ENCODE results near the gene DCC.
A peak's percentile ranks its signal among the peaks of the same experiment; 100 is the strongest.
"Not testable (repeated sequence)": the region's sequence is repeated elsewhere in the genome, so short reads cannot be mapped to it uniquely, and the experiment has no call there.

DCC gene

DNA sequence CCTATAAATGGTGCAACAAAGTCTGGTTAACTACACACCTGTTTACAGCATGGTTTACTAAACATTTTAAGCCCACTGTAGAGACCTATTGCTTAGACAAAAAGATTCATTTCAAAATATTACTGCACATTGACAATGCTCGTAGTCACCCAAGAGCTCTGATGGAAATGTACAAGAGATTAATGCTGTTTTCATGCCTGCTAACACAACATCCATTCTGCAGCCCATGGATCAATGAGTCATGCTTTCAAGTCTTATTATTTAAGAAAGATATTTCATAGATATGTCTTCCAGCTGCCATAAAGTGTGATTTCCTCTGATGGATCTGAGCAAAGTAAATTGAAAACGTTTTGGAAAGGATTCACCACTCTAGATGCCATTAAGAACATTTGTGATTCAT lies 1103.3 kb downstream of the DCC start:
- no peak for DNase-seq

DNA sequence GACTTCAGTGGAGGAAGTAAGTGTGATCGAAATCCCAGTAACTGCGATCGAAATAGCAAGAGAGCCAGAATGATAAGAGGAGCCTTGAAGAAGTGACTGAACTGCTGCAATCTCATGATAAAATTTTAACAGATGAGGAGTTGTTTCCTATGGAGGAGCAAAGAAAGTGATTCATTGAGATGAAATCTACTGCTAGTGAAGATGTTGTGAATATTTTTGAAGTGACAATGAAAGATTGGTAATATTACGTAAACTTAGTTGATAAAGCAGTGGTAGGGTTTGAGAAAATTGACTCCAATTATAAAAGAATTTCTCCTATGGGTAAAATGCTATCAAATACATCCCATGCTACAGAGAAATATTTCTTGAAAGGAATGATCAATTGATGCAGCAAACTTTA lies 1103.8 kb downstream of the DCC start:
- no peak for DNase-seq

DNA sequence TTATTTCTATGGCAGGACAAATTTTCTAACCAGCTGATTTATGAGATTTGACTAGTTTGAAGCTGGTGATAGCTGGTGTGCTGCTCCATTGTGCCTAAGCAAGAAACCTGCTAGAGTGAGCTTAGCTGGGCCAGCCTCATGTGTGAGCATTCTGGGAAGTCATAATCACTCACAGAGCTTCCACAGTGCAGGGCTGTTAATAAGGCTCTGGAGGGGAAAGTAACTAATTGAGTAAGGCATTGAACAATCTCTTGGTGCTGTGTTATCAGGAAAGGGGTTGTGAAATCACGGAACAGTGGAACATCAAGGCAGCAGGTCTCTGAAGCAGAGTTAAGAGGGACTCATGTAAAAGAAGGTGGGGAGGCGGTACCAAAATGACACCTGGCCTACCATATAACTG lies 1111.9 kb downstream of the DCC start:
- DNase-seq, result no peak

DNA sequence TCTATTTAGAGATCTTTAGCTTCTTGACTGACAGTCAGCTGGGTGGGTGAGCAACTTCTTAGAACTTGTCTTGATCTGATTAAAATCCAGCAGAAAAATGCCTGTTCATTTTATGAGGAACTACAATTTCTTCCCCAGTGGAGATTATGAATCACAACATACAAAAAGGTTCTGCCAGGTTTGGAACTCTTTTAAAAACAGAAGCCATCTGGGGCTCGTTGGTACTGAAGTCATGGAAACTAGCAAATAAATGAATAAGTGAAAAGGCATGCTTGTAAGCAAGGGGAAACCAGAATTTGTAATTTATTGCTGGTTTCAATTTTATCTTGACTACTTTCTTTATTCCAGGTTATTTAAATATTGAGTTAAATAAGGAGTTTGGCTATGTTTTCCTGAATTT lies 1117.1 kb downstream of the DCC start:
- no peak for DNase-seq

DNA sequence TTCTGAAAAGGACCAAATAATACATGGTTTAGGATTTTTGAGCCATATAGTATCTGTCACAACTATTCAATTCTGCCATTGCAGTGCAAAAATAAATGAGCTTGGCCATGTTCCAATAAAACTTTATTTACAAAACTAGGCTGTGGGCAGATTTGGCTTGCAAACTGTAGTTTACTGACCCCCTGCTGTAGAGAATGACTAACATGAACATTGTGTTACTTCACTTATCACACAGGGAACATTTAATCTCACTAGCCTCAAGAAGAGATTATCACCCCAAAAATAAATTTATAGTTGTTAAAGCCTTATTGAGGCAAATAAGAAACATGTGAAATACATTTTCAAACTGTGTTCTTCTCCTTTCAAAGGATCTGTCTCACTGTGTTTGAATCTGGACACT lies 1118.3 kb downstream of the DCC start:
- DNase-seq, result no peak

DNA sequence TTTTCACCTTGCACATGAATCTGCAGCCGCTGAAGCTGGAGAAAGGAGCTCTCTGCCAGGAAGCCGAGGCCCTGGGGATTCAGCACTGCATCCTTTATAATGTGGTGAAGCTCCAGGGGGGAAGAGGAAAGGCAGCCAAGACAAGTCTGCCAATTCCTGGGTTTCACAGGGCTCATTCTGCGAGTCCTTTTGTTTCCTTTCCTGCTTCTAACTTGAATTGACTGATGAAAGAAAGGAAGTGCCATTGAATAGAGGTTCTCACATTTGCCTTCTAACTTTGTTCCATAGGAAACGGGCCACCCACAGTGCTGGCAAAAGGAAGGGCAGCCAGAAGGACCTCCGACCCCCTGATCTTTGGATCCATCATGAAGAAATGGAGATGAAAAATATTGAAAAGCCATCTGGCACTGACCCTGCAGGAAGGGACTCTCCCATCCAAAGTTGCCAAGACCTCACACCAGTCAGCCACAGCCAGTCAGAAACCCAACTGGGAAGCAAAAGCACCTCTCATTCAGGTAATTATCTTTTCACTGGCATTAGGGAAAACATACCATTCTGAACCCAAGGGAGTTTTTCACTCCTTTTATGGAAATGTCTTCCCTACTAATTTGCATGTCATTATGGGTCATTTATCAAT lies 1119.1 kb downstream of the DCC start:
- peak; percentile 23 for DNase-seq

DNA sequence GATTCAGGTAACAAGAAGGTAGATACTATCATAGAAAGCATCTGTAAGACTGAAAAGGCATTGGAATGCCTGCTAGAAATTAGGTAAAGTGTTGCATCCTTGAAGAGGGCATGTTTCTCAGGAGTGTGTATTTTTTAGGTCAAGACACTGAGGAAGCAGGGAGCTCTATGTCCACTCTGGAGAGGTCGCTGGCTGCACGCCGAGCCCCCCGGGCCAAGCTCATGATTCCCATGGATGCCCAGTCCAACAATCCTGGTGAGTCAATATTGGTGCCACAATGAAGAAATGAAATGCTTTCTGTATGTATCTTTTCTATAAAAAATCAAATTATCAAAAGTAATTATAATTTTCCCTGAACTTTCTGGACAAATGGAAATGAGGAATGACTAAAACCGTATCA lies 1127.8 kb downstream of the DCC start:
- no peak for DNase-seq

DNA sequence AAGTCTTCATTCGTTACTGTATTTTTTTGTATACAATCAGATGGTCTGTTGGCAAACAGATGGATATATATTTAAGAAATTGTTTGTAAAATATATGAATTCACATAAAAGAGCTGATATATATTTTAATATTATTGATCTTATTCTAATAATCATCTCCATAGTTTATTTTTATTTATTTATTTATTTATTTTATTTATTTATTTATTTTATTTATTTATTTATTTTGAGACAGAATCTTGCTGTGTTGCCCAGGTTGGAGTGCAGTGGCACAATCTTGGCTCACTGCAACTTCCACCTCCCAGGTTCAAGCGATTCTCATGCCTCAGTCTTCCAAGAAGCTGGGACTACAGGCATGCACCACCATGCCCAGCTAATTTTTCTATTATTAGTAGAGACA lies 1128.2 kb downstream of the DCC start:
- not testable (repeated sequence) for DNase-seq

DNA sequence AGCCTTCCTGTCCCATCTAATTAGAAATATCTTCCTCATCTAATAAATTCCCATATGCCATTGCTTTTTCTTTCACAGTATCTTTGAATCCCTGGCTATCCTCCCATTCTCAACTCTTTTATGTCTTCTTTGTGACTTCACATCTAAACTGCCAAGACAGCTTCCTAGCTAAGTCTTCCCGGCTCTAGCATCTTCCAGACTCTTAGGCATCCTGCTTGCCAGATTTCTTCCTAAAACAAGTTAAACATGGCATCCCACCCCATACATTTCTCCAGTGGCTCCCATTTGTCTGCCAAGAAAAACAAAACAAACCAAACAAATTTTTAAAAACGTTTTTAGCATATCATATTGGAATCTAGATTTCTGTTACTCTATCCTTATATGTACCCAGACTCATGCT lies 1132.5 kb downstream of the DCC start:
- DNase-seq, result no peak

DNA sequence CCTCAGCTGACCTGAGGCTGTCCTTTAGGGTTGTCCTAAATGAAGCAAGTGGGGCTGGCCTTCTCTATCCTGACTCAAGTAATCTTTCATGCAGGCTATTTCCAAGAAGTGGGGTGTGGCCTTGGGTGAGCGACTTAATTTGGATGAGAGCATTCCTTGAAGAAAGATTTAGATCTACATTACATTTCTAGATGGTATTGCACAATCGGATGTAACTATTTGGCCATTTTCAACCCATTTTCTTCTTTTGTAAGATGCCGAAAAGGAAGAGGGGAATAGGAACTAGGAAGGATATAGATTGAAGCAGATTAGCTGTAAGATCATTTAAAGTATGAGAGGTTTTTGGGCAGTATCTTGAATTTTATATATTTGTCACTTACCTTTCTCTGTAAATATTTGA lies 1138.2 kb downstream of the DCC start:
- no peak for DNase-seq

DNA sequence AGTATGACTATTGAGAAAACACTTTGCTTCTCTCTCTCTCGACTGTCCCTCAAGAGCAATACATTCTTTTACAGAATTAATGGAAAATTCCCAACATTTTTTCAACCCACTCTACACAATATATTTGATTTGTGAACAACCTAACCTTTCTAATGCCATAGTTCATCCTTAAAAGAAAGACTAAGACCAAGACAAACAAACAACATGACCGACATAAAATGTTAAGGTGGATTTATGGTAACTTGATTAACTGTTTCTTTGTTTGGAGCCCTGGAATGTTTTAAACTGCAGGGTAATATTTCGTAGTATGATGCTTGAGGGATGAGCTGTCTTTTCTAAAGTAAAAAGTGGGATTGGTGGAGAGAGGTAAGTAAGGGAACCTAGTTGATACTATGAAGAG lies 1146.3 kb downstream of the DCC start:
- no peak for DNase-seq

DNA sequence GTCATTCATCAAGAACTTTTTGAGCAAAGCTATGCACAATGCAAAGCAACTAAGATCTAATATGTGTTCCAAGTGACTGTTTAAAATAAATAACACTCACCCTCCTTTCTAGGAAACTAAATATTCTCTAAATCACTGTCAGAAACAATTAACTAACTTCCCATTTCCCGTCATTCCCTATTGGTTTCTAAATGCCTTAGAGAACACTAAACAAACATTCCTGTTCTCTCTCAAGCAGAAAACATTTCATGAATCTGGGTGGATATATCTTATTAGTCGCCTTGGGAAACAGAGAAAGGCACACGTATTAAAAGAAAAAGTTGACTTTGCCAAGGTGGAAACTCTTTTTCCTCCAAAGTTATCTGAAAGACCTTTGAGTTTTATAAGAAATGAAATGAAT lies 1149.3 kb downstream of the DCC start:
- DNase-seq, result no peak

DNA sequence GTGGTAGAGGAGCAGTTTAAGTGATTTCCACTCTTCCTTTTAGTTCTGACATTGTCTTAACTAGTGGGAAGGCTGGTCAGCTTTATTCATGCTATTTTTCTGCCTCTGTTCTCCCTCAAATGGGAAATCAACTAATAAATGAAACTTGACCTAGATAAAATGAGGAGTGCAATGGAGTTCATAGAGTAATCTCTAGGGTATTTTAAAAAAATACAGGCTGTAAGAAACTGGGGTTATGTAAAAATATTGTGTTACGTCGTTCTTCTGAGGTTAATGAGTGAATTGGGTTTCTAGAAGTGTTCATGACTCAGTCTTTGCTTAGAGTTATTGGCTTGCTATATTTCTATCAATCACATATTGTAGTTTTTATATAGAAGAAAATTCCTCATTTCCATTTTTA lies 1150.0 kb downstream of the DCC start:
- no peak for DNase-seq

DNA sequence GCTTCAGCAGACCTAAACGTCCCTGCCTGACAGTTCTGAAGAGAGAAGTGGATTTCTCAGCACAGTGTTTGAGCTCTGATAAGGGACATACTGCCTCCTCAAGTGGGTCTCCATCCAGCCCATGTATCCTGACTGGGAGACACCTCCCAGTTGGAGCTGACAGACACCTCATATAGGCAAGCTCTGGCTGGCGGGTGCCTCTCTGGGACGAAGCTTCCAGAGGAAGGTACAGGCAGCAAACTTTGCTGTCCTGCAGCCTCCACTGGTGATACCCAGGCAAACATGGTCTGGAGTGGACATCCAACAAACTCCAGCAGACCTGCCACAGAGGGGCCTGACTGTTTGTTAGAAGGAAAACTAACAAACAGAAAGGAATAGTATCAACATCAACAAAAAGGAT lies 1156.0 kb downstream of the DCC start:
- no peak for DNase-seq

DNA sequence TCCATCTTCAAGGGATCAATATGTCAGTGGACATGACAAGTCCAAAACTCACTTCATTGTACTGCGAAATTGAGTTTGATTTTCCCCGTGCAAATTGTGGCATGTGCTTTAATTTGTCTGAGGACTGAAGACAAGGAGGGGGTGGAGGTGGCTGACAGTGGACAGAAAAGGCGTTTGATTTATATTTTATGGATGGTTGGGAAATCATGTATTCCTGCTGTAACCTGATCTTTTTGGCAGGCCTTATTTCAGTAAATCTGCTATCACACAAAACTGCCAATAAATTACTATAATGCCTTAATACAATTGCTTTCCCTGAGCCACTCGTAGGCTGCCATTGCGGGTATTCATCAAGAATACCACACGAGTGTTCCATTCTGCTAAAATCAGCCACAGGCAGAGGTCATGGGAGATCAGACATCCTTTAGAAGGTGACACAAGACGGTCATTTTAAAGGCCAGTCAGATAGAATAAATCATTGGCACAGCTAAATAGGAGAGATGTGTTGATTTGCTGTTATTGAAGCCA lies 1164.0 kb downstream of the DCC start:
- no peak for DNase-seq

DNA sequence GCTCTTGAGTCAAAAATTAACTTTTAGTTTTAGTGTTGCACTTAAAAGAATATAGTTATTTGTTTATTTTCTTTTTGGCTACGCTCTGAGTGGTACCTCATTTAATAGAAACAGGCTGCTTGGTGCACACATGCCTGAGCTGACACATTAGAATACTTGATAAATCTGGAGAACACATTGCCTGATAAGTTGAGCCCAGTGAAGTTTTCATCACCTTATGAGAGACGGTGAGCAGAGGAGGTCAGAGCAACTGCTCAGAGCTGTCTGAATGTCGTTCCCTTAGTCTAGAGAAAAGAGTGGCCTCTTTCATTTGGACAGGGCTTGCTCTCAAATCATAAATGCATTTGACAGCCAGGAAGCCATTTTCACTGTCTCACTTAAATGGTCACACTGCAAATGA lies 1168.5 kb downstream of the DCC start:
- no peak for DNase-seq

DNA sequence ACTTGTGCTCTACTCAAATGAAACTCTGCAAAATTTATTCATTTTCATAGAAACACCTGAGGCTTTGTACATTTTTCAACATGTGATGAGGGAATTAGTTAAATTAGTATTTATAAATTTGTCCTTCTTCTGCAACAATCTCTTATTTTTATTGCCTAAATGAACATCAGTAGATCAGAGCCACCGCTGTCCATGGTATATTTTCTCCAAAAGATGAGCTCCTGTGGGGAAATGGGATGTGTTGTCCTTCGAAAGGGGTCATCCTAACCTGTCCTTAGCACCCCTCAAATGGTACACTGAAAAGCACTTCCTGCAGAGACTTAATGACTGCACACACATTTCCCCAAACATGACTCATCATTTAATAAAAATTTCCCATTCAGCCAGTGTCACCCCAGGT lies 1169.9 kb downstream of the DCC start:
- DNase-seq, result no peak

DNA sequence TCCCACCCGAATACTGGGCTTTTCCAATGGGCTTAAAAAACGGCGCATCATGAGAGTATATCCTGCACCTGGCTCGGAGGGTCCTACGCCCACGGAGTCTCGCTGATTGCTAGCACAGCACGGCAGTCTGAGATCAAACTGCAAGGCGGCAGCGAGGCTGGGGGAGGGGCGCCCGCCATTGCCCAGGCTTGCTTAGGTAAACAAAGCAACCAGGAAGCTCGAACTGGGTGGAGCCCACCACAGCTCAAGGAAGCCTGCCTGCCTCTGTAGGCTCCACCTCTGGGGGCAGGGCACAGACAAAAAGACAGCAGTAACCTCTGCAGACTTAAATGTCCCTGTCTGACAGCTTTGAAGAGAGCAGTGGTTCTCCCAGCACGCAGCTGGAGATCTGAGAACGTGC lies 1171.7 kb downstream of the DCC start:
- not testable (repeated sequence) for DNase-seq

DNA sequence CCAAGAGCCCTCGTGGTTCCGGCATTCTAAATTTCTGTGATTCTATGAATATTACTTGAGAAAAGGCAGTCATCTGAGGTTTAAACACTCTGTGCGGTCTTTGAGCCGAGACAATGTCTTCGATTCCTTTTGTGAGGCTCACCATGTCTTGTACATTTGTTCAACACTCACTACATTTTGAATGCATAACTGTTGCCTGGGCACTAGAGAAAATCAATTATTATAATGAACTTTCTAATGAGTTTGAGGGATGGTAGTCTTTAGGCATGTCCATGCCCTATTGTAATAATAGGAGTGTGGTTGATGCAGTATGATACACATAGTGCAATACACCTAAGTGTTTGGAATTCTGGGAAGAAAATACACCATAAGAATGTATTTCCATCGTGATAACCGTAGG lies 1181.1 kb downstream of the DCC start:
- no peak for DNase-seq

DNA sequence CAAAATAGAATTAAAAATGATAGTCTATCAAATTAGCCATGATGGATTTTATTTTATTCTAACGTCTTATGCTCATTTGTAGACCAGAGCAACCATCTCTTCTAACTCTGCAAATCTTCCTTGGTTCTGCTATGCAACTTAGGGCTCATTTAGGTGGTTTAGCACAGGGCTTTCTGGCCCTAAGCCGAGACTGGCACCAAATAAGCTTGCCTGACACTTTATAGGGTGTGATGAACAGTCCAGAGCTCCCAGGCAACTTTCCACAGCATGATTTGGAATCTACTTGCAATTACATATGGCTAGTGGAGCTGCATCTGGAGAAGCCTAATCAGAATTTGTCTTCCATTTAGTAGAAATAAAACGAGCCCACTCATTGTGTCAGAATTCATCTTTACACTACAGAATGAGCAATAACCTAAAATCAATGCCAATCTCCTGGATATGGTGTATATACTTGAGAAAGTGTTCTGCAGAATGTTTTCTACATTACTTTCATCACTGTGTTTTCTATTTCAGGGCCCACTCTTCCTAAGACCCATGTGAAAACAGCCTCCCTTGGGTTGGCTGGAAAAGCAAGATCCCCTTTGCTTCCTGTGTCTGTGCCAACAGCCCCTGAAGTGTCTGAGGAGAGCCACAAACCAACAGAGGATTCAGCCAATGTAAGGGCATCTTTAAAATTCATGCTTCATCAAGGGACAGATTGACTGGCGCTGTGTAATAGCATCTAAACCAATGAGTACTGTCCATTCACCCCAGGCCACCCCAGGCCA lies 1186.3 kb downstream of the DCC start:
- DNase-seq, result no peak

DNA sequence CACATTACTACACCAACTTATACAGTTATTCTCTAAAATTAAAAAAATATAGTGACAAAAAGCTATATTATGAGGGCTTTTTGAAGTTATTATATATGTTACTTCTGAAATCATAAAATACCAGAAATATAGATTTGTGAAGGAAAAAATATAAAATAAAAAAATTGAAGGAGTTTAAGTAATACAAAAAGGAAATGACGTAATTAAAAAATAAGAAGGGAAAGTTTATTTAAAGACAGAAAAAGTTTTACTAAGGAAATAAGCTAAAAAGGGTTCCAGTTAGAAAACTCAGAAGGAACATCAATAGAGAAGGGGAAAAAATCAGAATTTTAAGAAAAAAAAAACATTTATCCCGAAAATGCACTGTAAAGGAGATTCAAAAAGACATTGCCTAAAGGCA lies 1187.4 kb downstream of the DCC start:
- no peak for DNase-seq

DNA sequence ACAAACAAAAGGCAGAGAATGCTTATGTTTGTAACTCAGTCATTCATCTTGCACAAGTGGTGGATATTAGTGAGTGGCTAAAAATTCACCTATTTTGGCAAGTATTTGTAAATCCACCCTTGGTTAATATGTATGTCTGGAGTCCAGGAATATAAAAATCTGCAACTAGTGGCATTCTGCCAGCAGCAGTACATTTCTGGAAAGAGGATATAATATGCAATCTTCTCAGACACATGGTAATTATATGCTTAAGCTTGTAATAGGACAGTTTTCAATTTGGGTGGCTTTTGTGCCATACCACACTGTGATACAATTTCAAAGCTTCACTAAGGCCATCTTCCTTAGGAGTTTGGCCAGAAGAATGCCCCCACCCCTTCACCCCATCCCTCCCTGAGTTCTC lies 1191.2 kb downstream of the DCC start:
- DNase-seq, result no peak

DNA sequence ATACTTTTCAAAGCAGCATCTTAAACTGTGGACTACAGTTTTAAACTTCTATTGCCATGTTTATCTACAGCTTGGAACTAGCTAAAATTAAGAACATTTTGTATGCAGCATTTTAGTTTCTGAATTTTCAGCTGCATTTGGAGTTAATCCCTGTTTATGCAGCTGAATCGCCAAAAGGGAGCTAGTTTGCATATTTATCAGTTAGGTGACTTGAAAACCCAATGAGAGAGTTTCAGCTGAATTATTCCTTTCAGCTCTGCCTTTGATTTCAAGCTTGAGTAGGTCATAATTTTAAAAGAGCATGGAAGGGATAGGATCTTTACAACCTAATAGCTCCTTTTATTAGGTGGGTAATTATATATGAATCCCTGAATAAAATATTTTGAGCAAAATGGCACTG lies 1191.9 kb downstream of the DCC start:
- DNase-seq, result no peak

DNA sequence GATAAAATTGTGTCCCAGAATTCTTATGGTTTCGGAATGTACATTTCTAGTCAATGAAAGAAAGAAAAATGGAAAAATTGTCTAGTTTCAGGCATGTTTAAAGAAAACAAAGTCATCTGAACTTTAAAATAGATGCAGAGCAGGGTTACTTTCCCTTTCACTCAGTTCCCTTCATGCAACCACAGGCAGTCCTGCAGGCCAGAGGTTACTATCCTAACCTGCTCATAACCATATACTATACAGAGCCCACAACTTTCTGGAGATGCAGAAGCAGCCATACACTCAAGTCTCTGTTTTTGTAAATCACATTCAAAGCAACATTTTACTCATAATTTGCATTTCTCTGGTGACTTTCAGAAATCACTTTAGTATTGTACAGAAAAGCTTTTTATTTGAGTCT lies 1194.2 kb downstream of the DCC start:
- no peak for DNase-seq

DNA sequence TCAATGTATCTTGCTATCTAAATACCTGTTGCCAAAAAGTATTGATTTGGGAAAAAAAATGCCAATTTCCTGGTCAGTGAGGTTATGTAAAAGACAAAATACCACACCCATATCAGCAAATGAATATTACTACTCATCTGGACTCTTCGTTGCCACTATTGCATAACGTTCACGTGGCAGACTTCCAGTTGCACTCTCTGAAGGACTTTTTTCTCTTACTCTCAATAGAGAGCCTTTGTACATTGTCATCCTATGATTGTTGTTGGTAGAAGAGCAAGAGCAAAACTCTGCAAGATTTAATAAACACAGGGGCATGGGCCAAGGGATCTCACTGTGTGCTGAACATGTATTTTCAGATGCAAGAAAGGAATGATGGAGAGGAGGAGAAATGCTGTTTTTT lies 1194.7 kb downstream of the DCC start:
- DNase-seq, result no peak
